Calu3 (cell line): Measurements from ENCODE around the gene EHBP1L1. TPM values are rescaled to one million over a fixed set of nuclear protein-coding genes. Genes with fewer than 3 reads are reported as not detected.

Source experiments
- Bru-seq: library from RNA; stranded (reverse); fragments of 400-500 nt; gene quantifications from one replicate; lab custom pipeline; 2021; lab: Mats Ljungman, UMichigan
- BruChase-seq, 2 experiments: library from RNA; stranded (reverse); fragments of 400-500 nt; gene quantifications; one replicate each; lab custom pipeline; 2021; lab: Mats Ljungman, UMichigan
- BruUV-seq: library from RNA; stranded (reverse); fragments of 400-500 nt; replicated peaks from 2 replicates; lab custom pipeline; 2021; lab: Mats Ljungman, UMichigan
- CTCF ChIA-PET: fragments of 300-600 bp; sonication (Branson Sonifier 250); formaldehyde crosslinking; loops from one replicate; lab custom pipeline; 2022; ENCODE audit warnings: antibody characterized with exemption; lab: Charles Lee
- DNase-seq: peaks from one replicate; pipeline ENCODE4 v3.0.0; 2022
- H3K27ac Mint-ChIP-seq: one replicate; pipeline ENCODE4 v1.8.0; 2022; ENCODE audit warnings: mixed read lengths; ENCODE audit not compliant: unreplicated experiment
- H3K27me3 Mint-ChIP-seq: one replicate; pipeline ENCODE4 v1.8.0; 2022; ENCODE audit warnings: mixed read lengths; ENCODE audit not compliant: unreplicated experiment
- H3K36me3 Mint-ChIP-seq: one replicate; pipeline ENCODE4 v1.8.0; 2022; ENCODE audit warnings: mild to moderate bottlenecking, moderate library complexity, mixed read lengths; ENCODE audit not compliant: insufficient read depth, unreplicated experiment
- H3K4me1 Mint-ChIP-seq: one replicate; pipeline ENCODE4 v1.8.0; 2022; ENCODE audit warnings: mild to moderate bottlenecking, low read depth, mixed read lengths; ENCODE audit not compliant: unreplicated experiment
- H3K4me3 Mint-ChIP-seq: one replicate; pipeline ENCODE4 v1.8.0; 2022; ENCODE audit warnings: mild to moderate bottlenecking, low read depth, moderate library complexity, mixed read lengths; ENCODE audit not compliant: unreplicated experiment
- H3K9me3 Mint-ChIP-seq: one replicate; pipeline ENCODE4 v1.8.0; 2022; ENCODE audit warnings: low read depth, mixed read lengths; ENCODE audit not compliant: unreplicated experiment
- CTCF ChIP-seq: fragments of 200-600 bp; IDR thresholded peaks from one replicate; pipeline ENCODE4 v1.8.0; 2022; ENCODE audit warnings: antibody characterized with exemption; ENCODE audit not compliant: unreplicated experiment
- intact Hi-C: fragments of 100-400 bp; cut with micrococcal nuclease; formaldehyde crosslinking; loops from one replicate; pipeline ENCODE4 v1.10.0; 2022; ENCODE audit not compliant: unreplicated experiment
- long read RNA-seq: library from polyadenylated mRNA; stranded (forward); transcript quantifications from one replicate; pipeline ENCODE4 v2.0.0, GENCODE V29; 2022
- total RNA-seq: library from RNA; stranded (reverse); gene quantifications from 2 replicates; pipeline ENCODE4 v1.2.3, GENCODE V29; 2022

The EHBP1L1 gene
- total RNA-seq: 73.7 and 81.0 TPM in 2 replicates
- Bru-seq, nascent RNA: percentile 68 among the genes with signal in this experiment
- BruChase-seq, experiment 1, labeled RNA remaining after a 6-hour chase: percentile 91 among the genes with signal in this experiment
- percentile 86 among the genes with signal in this experiment for BruChase-seq, experiment 2, labeled RNA remaining after a 2-hour chase
- long read RNA-seq, full-length matches to known transcripts: 3 of 44 reads
- long read RNA-seq, partial matches to known transcripts: 35 of 44 reads
- long read RNA-seq, other reads (novel, unspliced or antisense): 6 of 44 reads

- H3K27me3 Mint-ChIP-seq: no peaks in the 10 kb centered on the region
- peaks cover 41% of the 10 kb centered on the region for H3K4me1 Mint-ChIP-seq
- peaks cover 94% of the 10 kb centered on the region for H3K36me3 Mint-ChIP-seq
- DNase-seq: peak; percentile 83
- no TSS peak for BruUV-seq
- H3K27ac Mint-ChIP-seq: peak within 1 kb of the TSS; percentile 77
- CTCF ChIA-PET: interaction anchor here (0.6 to 1.5 kb wide), 5 partner anchors 12 to 68 kb away, joined by 3 to 4 read pairs (median 3); no protein-coding TSS in a partner anchor
- H3K9me3 Mint-ChIP-seq: no peaks in the 10 kb centered on the region
- intact Hi-C loops: no loop called here
- no peak for TF ChIP-seq CTCF
- peak within 1 kb of the TSS; percentile 79 for H3K4me3 Mint-ChIP-seq
Measured at GRCh38 chr11:65575568-65576231, at the start of gene EHBP1L1. Gene EHBP1L1, plus strand, starts transcription at chr11:65576053. Its CDS starts 250 bp downstream, at chr11:65576303.

GRCh38 chr11:65526744-65527143, 49.1 kb upstream of the EHBP1L1 start:
- H3K27me3 Mint-ChIP-seq: no peaks in the 10 kb centered on the region
- intact Hi-C loops: no loop called here
- DNase-seq: no peak
- H3K36me3 Mint-ChIP-seq: peaks cover 34% of the 10 kb centered on the region
- CTCF ChIA-PET: no interaction called here
- H3K27ac Mint-ChIP-seq: no peak overlapping the region
- no TSS peak for BruUV-seq
- H3K4me1 Mint-ChIP-seq: peaks cover 30% of the 10 kb centered on the region
- H3K4me3 Mint-ChIP-seq: peak overlapping the region; percentile 22
- no peak for TF ChIP-seq CTCF
- H3K9me3 Mint-ChIP-seq: peaks cover 3% of the 10 kb centered on the region

- no peak for TF ChIP-seq CTCF
- Mint-ChIP-seq H3K9me3 (peaks cover 3% of the 10 kb centered on the region), H3K4me3 (no peak overlapping the region), H3K27ac (no peak overlapping the region), H3K4me1 (peaks cover 9% of the 10 kb centered on the region), H3K27me3 (no peaks in the 10 kb centered on the region), H3K36me3 (peaks cover 43% of the 10 kb centered on the region)
- CTCF ChIA-PET: interaction anchor here (0.6 kb wide), 1 partner anchor 802 kb away, joined by 7 read pairs; no protein-coding TSS in a partner anchor
- intact Hi-C loops: no loop called here
- BruUV-seq: no TSS peak
- no peak for DNase-seq
Measured at GRCh38 chr11:65528819-65529350, 47.0 kb upstream of the EHBP1L1 start.

GRCh38 chr11:65529475-65530156, 46.2 kb upstream of the EHBP1L1 start:
- no peaks in the 10 kb centered on the region for H3K27me3 Mint-ChIP-seq

More at GRCh38 chr11:65529475-65530156, 46.2 kb upstream of the EHBP1L1 start:
- intact Hi-C loops: no loop called here
- H3K4me1 Mint-ChIP-seq: peaks cover 2% of the 10 kb centered on the region
- DNase-seq: no peak
- H3K27ac Mint-ChIP-seq: no peak overlapping the region
- BruUV-seq: no TSS peak
- no peak for TF ChIP-seq CTCF
- H3K4me3 Mint-ChIP-seq: no peak overlapping the region
- no peaks in the 10 kb centered on the region for H3K9me3 Mint-ChIP-seq
- CTCF ChIA-PET: interaction anchor here (0.6 kb wide), 1 partner anchor 803 kb away, joined by 7 read pairs; no protein-coding TSS in a partner anchor
- peaks cover 49% of the 10 kb centered on the region for H3K36me3 Mint-ChIP-seq
